ENCODE results near the gene CEACAM7. TPM values are rescaled to one million over a fixed set of nuclear protein-coding genes. Genes with fewer than 3 reads are reported as not detected.

CEACAM7 gene
- total RNA-seq, 1 donor from 2014 or later = not detected

DNA sequence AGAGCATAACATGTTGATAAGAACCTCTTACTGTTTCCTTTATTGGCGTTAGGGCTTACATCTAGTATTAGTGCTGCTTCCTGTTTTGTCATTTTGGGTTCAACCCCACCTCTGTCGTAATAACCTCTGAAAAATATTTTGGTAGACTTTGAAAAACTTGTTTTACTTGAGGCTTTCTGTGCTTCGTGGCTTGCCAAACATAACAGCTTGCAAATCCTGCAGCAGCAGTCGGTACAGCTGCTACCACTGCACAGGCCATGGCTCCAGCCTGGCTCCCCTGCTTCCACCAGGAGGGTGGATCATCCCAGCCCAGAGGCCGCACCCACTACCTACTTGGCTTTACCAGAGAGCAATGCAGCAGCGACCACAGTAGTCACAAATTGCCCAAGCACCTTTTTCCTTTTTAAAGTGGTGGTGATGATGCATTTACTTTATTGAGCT, 49.4 kb downstream of the CEACAM7 start:
- H3K36me3 ChIP-seq = no peaks in the 10 kb centered on the region
- no peaks in the 10 kb centered on the region for H3K4me1 ChIP-seq
- TF ChIP-seq, protein P1, sequence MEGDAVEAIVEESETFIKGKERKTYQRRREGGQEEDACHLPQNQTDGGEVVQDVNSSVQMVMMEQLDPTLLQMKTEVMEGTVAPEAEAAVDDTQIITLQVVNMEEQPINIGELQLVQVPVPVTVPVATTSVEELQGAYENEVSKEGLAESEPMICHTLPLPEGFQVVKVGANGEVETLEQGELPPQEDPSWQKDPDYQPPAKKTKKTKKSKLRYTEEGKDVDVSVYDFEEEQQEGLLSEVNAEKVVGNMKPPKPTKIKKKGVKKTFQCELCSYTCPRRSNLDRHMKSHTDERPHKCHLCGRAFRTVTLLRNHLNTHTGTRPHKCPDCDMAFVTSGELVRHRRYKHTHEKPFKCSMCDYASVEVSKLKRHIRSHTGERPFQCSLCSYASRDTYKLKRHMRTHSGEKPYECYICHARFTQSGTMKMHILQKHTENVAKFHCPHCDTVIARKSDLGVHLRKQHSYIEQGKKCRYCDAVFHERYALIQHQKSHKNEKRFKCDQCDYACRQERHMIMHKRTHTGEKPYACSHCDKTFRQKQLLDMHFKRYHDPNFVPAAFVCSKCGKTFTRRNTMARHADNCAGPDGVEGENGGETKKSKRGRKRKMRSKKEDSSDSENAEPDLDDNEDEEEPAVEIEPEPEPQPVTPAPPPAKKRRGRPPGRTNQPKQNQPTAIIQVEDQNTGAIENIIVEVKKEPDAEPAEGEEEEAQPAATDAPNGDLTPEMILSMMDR (IDR thresholded peaks at IDR 0.05) = no peak
- intact Hi-C loops (cut with DNase I) = no loop called here
- no peak overlapping the region for H3K27ac ChIP-seq
- H3K4me3 ChIP-seq = no peak overlapping the region
- no peaks in the 10 kb centered on the region for H3K27me3 ChIP-seq
- H3K9me3 ChIP-seq = no peaks in the 10 kb centered on the region
- DNase-seq (ENCODE audit: low spot score in 2 of 2) = no peak

DNA sequence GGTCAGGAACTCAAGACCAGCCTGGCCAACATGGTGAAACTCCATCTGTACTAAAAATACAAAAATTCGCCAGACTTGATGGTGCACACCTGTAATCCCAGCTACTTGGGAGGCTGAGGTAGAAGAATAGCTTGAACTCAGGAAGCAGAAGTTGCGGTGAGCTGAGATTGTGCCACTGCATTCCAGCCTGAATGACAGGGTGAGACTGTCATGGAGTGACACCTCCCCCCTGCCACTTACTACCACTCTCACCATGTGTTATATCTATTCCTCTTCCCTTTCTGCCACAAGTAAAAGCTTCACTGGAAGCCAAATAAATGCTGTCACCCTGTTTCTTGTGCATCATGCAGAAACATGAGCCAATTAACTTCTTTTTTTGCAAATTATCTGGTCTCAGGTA, 50.6 kb downstream of the CEACAM7 start:
- Histone ChIP-seq H3K27ac (no peak overlapping the region), H3K36me3 (no peaks in the 10 kb centered on the region), H3K4me1 (no peaks in the 10 kb centered on the region), H3K27me3 (no peaks in the 10 kb centered on the region), H3K9me3 (no peaks in the 10 kb centered on the region), H3K4me3 (no peak overlapping the region)
- no peak for DNase-seq (ENCODE audit: low spot score in 2 of 2)
- TF ChIP-seq, protein P1 (IDR thresholded peaks at IDR 0.05) = no peak
- intact Hi-C loops (cut with DNase I) = no loop called here

DNA sequence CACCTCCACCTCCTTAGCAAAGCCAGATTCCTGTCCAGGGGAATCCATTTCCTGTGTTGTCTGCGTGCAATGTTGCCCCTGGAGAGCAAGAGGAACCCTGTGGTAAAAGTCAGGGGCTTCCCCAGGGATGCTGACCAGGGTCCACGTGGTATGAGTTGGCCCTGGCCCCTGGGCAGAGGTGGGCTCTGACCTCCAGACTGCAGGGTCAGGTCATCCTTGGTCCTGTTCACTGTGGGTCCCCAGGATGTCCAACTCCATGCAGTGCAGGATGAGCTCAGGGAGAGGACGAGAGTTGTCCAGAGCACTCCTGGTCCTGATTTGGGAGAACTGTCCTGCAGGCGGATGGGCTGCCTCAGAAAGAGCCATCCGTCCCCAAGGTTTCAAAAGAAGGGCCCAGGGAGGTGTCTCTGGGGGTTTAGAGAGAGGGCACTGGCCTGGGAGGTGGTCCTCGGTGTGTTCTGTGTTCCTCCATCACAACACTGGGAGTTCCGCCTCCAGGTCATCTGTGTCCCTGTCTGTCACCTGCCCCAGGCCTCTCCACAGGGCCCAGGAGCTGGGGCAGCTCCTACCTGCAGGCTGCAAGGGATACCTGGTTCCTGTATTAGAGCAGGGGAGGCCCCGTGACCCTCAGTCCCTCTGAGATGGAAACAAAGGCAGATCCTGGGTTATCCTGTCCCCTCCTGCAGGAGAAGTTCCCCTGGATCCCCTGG, 59.9 kb downstream of the CEACAM7 start:
- Histone ChIP-seq H3K4me3 (no peak overlapping the region), H3K36me3 (no peaks in the 10 kb centered on the region), H3K9me3 (no peaks in the 10 kb centered on the region), H3K4me1 (no peaks in the 10 kb centered on the region), H3K27ac (no peak overlapping the region), H3K27me3 (no peaks in the 10 kb centered on the region)
- DNase-seq (ENCODE audit: low spot score in 2 of 2) = no peak
- intact Hi-C loops (cut with DNase I) = no loop called here
- TF ChIP-seq, protein P1 (IDR thresholded peaks at IDR 0.05) = no peak

DNA sequence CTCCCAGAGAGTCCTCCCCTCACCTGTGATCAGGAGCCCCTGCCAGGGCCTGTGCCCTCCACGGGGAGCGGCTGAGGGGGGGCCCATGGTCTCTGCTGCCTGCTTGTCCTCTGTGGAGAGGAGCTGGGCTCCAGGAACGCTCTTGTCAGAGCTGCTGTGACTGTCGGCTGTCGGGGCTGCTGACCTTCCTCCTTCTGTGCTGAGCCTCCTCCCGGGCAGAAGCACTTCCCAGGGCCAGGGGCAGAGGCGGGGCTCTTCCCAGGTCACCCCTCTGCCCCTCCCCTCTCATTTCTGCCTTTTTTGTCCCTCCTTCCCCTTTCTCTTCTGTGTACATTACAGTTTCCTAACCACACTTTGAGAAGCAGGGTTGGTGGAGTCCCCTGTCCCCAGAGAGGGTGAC, 61.2 kb downstream of the CEACAM7 start, which contains the start of gene CEACAM4:
CEACAM4 (minus strand) TSS at position 198 of the 400 bp plus-strand sequence; CDS start at position 87, 111 bp downstream.
- TF ChIP-seq, protein P1 (IDR thresholded peaks at IDR 0.05) = no peak
- DNase-seq (ENCODE audit: low spot score in 2 of 2) = no peak
- H3K4me3 ChIP-seq = no peak within 1 kb of the TSS
- H3K27me3 ChIP-seq = no peaks in the 10 kb centered on the region
- H3K27ac ChIP-seq = no peak within 1 kb of the TSS
- H3K36me3 ChIP-seq = no peaks in the 10 kb centered on the region
- H3K9me3 ChIP-seq = no peaks in the 10 kb centered on the region
- no peaks in the 10 kb centered on the region for H3K4me1 ChIP-seq
- intact Hi-C loops (cut with DNase I) = no loop called here

DNA sequence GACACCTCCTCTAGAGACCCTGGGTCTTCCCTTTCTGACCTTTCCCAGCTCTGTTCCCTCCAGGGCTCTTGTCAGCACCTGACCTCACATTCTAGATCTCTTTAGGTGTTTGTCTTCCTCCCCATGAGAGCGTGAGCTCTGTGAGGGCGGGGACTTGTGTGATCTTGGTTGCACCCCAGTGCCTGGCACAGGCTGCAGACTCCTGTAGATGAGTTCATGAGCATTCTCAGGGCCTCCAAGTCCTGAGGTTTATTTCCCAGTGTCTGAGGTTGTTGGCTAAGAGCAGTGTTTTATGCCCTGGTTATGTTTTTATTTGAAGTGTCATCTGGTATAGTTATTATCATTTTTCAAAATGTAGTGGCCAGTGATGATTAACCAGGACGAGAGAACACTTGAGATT, 61.8 kb downstream of the CEACAM7 start:
- H3K27ac ChIP-seq = no peak overlapping the region
- no peaks in the 10 kb centered on the region for H3K9me3 ChIP-seq
- DNase-seq (ENCODE audit: low spot score in 2 of 2) = no peak
- H3K4me3 ChIP-seq = no peak overlapping the region
- no peaks in the 10 kb centered on the region for H3K4me1 ChIP-seq
- no peaks in the 10 kb centered on the region for H3K36me3 ChIP-seq
- H3K27me3 ChIP-seq = no peaks in the 10 kb centered on the region
- TF ChIP-seq, protein P1 (IDR thresholded peaks at IDR 0.05) = no peak
- intact Hi-C loops (cut with DNase I) = no loop called here

Data from ascending aorta (tissue), 2 donors.